Fibroblast of upper back skin (primary cell): ENCODE measurements around the gene SESN3.

ENCODE experiments used
- DNase-seq: peaks from one replicate; pipeline ENCODE4 v3.0.0-alpha.2; 2013

The SESN3 gene

DNA sequence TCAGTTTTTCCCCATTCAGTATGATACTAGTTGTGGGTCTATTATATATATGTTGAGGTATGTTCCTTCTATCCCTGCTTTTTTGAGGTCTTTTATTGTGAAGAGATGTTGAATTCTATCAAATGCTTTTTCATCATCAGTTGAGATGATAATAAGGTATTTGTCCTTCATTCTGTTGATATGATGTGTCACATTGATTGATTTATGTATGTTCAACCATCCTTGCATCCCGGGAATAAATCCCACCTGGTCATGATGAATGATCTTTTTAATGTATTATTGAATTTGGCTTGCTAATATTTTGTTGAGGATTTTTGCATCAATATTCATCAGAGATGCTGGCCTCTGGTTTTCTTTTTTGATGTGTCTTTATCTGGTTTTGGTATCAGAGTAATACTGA is 115.4 kb downstream of the SESN3 start:
- no peak for DNase-seq
